Liver (tissue), 9 donors: ENCODE data around the gene PARVB. TPM values are rescaled to one million over a fixed set of nuclear protein-coding genes. Genes with fewer than 3 reads are reported as not detected.

Experiments used
- DNase-seq: peaks from one replicate; pipeline ENCODE4 v3.0.0-alpha.2; 2017; ENCODE audit warnings: low spot score
- H3K27ac ChIP-seq, 2 donors: one replicate each; pipeline ENCODE4 v1.7.0; 2013; ENCODE audit warnings: inconsistent platforms in 2 of 2, low read length in 2 of 2, control low read depth in 1 of 2, low read depth in 1 of 2, mild to moderate bottlenecking in 1 of 2
- H3K27me3 ChIP-seq, 4 donors: one replicate each; pipeline versions ENCODE4 v1.6.1 to v1.7.0; 2013; ENCODE audit warnings: low read length in 3 of 4, inconsistent platforms in 1 of 4, mild to moderate bottlenecking in 1 of 4, moderate library complexity in 1 of 4; ENCODE audit not compliant: control insufficient read depth in 4 of 4, insufficient read depth in 4 of 4
- H3K36me3 ChIP-seq, 4 donors: one replicate each; pipeline versions ENCODE4 v1.6.1 to v1.7.0; 2013; ENCODE audit warnings: low read length in 3 of 4, mild to moderate bottlenecking in 3 of 4, low read depth in 1 of 4, moderate library complexity in 1 of 4; ENCODE audit not compliant: control insufficient read depth in 4 of 4, insufficient read depth in 3 of 4
- H3K4me1 ChIP-seq, 4 donors: one replicate each; pipeline versions ENCODE4 v1.6.1 to v1.7.0; 2013; ENCODE audit warnings: low read length in 3 of 4, mild to moderate bottlenecking in 3 of 4, moderate library complexity in 1 of 4; ENCODE audit not compliant: control insufficient read depth in 4 of 4, insufficient read depth in 4 of 4
- H3K4me3 ChIP-seq, 3 donors: one replicate each; pipeline versions ENCODE4 v1.6.1 to v1.7.0; 2013; ENCODE audit warnings: low read length in 3 of 3, control low read depth in 1 of 3, low read depth in 1 of 3, mild to moderate bottlenecking in 1 of 3
- H3K9ac ChIP-seq, 2 donors: one replicate each; pipeline ENCODE4 v1.7.0; 2013; ENCODE audit warnings: low read length in 2 of 2, mild to moderate bottlenecking in 2 of 2, moderate library complexity in 2 of 2, control low read depth in 1 of 2, low read depth in 1 of 2
- H3K9me3 ChIP-seq, 4 donors: one replicate each; pipeline versions ENCODE4 v1.6.1 to v1.7.0; 2013; ENCODE audit warnings: low read length in 3 of 4; ENCODE audit not compliant: control insufficient read depth in 4 of 4
- EGR1 ChIP-seq, 2 donors: IDR thresholded peaks; 2 replicates each; pipeline ENCODE4 v1.6.1; 2016 to 2018; ENCODE audit warnings: antibody characterized with exemption in 2 of 2, low read depth in 2 of 2
- FOXA1 ChIP-seq: IDR thresholded peaks from 2 replicates; pipeline ENCODE4 v1.6.1; 2016; ENCODE audit warnings: antibody characterized with exemption
- FOXA2 ChIP-seq: IDR thresholded peaks from 2 replicates; pipeline ENCODE4 v1.6.1; 2016; ENCODE audit warnings: antibody characterized with exemption
- GABPA ChIP-seq, 2 donors: IDR thresholded peaks in 1 of 2; conservative IDR thresholded peaks in 1 of 2; 2 replicates each; pipeline ENCODE4 v1.6.1; 2016; ENCODE audit warnings: antibody characterized with exemption in 2 of 2, mild to moderate bottlenecking in 1 of 2, moderate library complexity in 1 of 2
- HNF4G ChIP-seq: IDR thresholded peaks from 2 replicates; pipeline ENCODE4 v1.6.1; 2016; ENCODE audit warnings: antibody characterized with exemption
- JUND ChIP-seq, 2 donors: IDR thresholded peaks; 2 replicates each; pipeline ENCODE4 v1.6.1; 2016; ENCODE audit warnings: antibody characterized with exemption in 2 of 2
- NR2F2 ChIP-seq: IDR thresholded peaks from 2 replicates; pipeline ENCODE4 v1.6.1; 2016; ENCODE audit warnings: antibody characterized with exemption
- RAD21 ChIP-seq, 2 donors: IDR thresholded peaks; 2 replicates each; pipeline ENCODE4 v1.6.1; 2016; ENCODE audit warnings: antibody characterized with exemption in 2 of 2, mild to moderate bottlenecking in 2 of 2
- RXRA ChIP-seq, 2 donors: IDR thresholded peaks; 2 replicates each; pipeline ENCODE4 v1.6.1; 2017 to 2018; ENCODE audit warnings: antibody characterized with exemption in 2 of 2, mild to moderate bottlenecking in 1 of 2
- SP1 ChIP-seq: IDR thresholded peaks from 2 replicates; pipeline ENCODE4 v1.6.1; 2018; ENCODE audit warnings: antibody characterized with exemption, mild to moderate bottlenecking
- TAF1 ChIP-seq: conservative IDR thresholded peaks from 2 replicates; pipeline ENCODE4 v1.6.1; 2016; ENCODE audit warnings: antibody characterized with exemption, mild to moderate bottlenecking
- YY1 ChIP-seq: IDR thresholded peaks from 2 replicates; pipeline ENCODE4 v1.6.1; 2016; ENCODE audit warnings: antibody characterized with exemption, mild to moderate bottlenecking
- ZBTB33 ChIP-seq: IDR thresholded peaks from 2 replicates; pipeline ENCODE4 v1.6.1; 2016; ENCODE audit warnings: antibody characterized with exemption
- WGBS: extraction: QIAGEN DNeasy Blood & Tissue Kit; methylation state at CpG from one replicate; pipeline ENCODE4 v1.1.7; 2013; 5-methylcytosine and 5-hydroxymethylcytosine counted together
- polyA plus RNA-seq, 2 donors: library from polyadenylated mRNA; stranded (reverse) in 1 of 2; unstranded in 1 of 2; fragments of 200-250 nt in 1 of 2; fragments of >200 nt in 1 of 2; fragmentation: Nextera tagmentation in 1 of 2; extraction: Ambion mirVana in 1 of 2; gene quantifications; one replicate each; pipeline versions ENCODE4 v1.2.1 to v1.2.3, GENCODE V29; 2013 to 2015
- total RNA-seq, 2 donors: library from RNA; depleted of rRNA; stranded (reverse); fragments of >200 nt; gene quantifications; one replicate each; pipeline ENCODE4 v1.2.3, GENCODE V29; 2014
- TF ChIP-seq, protein P1 (sequence below): IDR thresholded peaks from 2 replicates; pipeline ENCODE4 v1.6.1; 2016; ENCODE audit warnings: antibody characterized with exemption
- TF ChIP-seq, protein P2 (sequence below): IDR thresholded peaks from 2 replicates; pipeline ENCODE4 v1.6.1; 2016; ENCODE audit warnings: antibody characterized with exemption, mild to moderate bottlenecking
- TF ChIP-seq, protein P3 (sequence below): IDR thresholded peaks from 2 replicates; pipeline ENCODE4 v1.6.1; 2016; ENCODE audit warnings: antibody characterized with exemption
- TF ChIP-seq, protein P4 (sequence below): fragments of 150-350 bp; IDR thresholded peaks from 2 replicates; pipeline ENCODE4 v1.5.1; 2017; ENCODE audit warnings: improper control_type of control experiment, low read depth, low read length; ENCODE audit not compliant: missing input control
- donor health status: healthy.
- donor health status: healthy.
- donor health status: healthy.
- donor health status: healthy.
- donor health status: healthy.

PARVB gene
- total and polyA plus RNA-seq, 4 donors, result 3.2 to 55.5 (median 17.7) TPM

- Histone ChIP-seq H3K27ac (no peak overlapping the region), H3K4me1 (no peaks in the 10 kb centered on the region), H3K36me3 (no peaks in the 10 kb centered on the region), H3K27me3 (peaks cover 0 to 3% (median 1%) of the 10 kb centered on the region in 4 donors), H3K9ac (no peak overlapping the region), H3K4me3 (no peak overlapping the region), H3K9me3 (no peaks in the 10 kb centered on the region)
- WGBS, result 88% methylated on average over 12 of the region's 12 CpGs
- no peak for TF ChIP-seq NR2F2
- TF ChIP-seq GABPA (IDR thresholded peaks at IDR 0.05 in 1 of 2, conservative IDR thresholded peaks at IDR 0.05 in 1 of 2), result no peak
- TF ChIP-seq, protein P1, sequence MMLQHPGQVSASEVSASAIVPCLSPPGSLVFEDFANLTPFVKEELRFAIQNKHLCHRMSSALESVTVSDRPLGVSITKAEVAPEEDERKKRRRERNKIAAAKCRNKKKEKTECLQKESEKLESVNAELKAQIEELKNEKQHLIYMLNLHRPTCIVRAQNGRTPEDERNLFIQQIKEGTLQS, result no peak
- no peak for TF ChIP-seq FOXA1
- TF ChIP-seq EGR1 (IDR thresholded peaks at IDR 0.05; ENCODE audit: low read depth in 2 of 2), result no peak
- TF ChIP-seq ZBTB33, result no peak
- DNase-seq, result no peak
Observed at GRCh38 chr22:44187652-44188230, 163.6 kb downstream of the PARVB start.

- Histone ChIP-seq H3K27ac (no peak overlapping the region), H3K9me3 (no peaks in the 10 kb centered on the region), H3K27me3 (peaks cover 0 to 3% (median 1%) of the 10 kb centered on the region in 4 donors), H3K9ac (no peak overlapping the region), H3K4me1 (no peaks in the 10 kb centered on the region), H3K36me3 (no peaks in the 10 kb centered on the region), H3K4me3 (no peak overlapping the region)
- TF ChIP-seq TAF1 (no peak), RXRA (IDR thresholded peaks at IDR 0.05) (no peak), FOXA2 (no peak), EGR1 (IDR thresholded peaks at IDR 0.05; ENCODE audit: low read depth in 2 of 2) (no peak), YY1 (no peak), ZBTB33 (no peak), HNF4G (no peak), JUND (IDR thresholded peaks at IDR 0.05) (no peak), GABPA (IDR thresholded peaks at IDR 0.05 in 1 of 2, conservative IDR thresholded peaks at IDR 0.05 in 1 of 2) (no peak), SP1 (no peak), NR2F2 (no peak), RAD21 (IDR thresholded peaks at IDR 0.05) (no peak), FOXA1 (no peak)
- TF ChIP-seq, protein P2, sequence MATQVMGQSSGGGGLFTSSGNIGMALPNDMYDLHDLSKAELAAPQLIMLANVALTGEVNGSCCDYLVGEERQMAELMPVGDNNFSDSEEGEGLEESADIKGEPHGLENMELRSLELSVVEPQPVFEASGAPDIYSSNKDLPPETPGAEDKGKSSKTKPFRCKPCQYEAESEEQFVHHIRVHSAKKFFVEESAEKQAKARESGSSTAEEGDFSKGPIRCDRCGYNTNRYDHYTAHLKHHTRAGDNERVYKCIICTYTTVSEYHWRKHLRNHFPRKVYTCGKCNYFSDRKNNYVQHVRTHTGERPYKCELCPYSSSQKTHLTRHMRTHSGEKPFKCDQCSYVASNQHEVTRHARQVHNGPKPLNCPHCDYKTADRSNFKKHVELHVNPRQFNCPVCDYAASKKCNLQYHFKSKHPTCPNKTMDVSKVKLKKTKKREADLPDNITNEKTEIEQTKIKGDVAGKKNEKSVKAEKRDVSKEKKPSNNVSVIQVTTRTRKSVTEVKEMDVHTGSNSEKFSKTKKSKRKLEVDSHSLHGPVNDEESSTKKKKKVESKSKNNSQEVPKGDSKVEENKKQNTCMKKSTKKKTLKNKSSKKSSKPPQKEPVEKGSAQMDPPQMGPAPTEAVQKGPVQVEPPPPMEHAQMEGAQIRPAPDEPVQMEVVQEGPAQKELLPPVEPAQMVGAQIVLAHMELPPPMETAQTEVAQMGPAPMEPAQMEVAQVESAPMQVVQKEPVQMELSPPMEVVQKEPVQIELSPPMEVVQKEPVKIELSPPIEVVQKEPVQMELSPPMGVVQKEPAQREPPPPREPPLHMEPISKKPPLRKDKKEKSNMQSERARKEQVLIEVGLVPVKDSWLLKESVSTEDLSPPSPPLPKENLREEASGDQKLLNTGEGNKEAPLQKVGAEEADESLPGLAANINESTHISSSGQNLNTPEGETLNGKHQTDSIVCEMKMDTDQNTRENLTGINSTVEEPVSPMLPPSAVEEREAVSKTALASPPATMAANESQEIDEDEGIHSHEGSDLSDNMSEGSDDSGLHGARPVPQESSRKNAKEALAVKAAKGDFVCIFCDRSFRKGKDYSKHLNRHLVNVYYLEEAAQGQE, result no peak
- TF ChIP-seq, protein P3, sequence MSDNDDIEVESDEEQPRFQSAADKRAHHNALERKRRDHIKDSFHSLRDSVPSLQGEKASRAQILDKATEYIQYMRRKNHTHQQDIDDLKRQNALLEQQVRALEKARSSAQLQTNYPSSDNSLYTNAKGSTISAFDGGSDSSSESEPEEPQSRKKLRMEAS, result no peak
- TF ChIP-seq, protein P4, sequence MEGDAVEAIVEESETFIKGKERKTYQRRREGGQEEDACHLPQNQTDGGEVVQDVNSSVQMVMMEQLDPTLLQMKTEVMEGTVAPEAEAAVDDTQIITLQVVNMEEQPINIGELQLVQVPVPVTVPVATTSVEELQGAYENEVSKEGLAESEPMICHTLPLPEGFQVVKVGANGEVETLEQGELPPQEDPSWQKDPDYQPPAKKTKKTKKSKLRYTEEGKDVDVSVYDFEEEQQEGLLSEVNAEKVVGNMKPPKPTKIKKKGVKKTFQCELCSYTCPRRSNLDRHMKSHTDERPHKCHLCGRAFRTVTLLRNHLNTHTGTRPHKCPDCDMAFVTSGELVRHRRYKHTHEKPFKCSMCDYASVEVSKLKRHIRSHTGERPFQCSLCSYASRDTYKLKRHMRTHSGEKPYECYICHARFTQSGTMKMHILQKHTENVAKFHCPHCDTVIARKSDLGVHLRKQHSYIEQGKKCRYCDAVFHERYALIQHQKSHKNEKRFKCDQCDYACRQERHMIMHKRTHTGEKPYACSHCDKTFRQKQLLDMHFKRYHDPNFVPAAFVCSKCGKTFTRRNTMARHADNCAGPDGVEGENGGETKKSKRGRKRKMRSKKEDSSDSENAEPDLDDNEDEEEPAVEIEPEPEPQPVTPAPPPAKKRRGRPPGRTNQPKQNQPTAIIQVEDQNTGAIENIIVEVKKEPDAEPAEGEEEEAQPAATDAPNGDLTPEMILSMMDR, result no peak
- no peak for DNase-seq
- WGBS, result 95% methylated on average over 8 of the region's 8 CpGs
Observed at GRCh38 chr22:44188316-44188715, 164.2 kb downstream of the PARVB start.
